H1 (cell line): ENCODE measurements around the gene BCL11A.

Experiments used
- CBX5 ChIP-seq: fragments of 300-800, 300-1000 bp; sonication (generic); IDR thresholded peaks from 2 replicates; pipeline ENCODE4 v1.7.1; 2016; ENCODE audit warnings: antibody characterized with exemption, low read length, low read depth
- TAF1 ChIP-seq: IDR thresholded peaks from 2 replicates; pipeline ENCODE4 v1.6.1; 2011; ENCODE audit warnings: mild to moderate bottlenecking, low read depth, low read length
- TF ChIP-seq, protein P1 (sequence below), 3 experiments: IDR thresholded peaks; 1 replicate in 2 of 3; 2 replicates in 1 of 3; pipeline versions ENCODE4 v1.5.1 to v1.6.1; 2011; ENCODE audit warnings: low read length in 3 of 3, mild to moderate bottlenecking in 3 of 3, inconsistent platforms in 2 of 3, low read depth in 1 of 3, moderate library complexity in 1 of 3; ENCODE audit not compliant: insufficient read depth in 1 of 3; ENCODE audit errors: control extremely low read depth in 1 of 3

DNA sequence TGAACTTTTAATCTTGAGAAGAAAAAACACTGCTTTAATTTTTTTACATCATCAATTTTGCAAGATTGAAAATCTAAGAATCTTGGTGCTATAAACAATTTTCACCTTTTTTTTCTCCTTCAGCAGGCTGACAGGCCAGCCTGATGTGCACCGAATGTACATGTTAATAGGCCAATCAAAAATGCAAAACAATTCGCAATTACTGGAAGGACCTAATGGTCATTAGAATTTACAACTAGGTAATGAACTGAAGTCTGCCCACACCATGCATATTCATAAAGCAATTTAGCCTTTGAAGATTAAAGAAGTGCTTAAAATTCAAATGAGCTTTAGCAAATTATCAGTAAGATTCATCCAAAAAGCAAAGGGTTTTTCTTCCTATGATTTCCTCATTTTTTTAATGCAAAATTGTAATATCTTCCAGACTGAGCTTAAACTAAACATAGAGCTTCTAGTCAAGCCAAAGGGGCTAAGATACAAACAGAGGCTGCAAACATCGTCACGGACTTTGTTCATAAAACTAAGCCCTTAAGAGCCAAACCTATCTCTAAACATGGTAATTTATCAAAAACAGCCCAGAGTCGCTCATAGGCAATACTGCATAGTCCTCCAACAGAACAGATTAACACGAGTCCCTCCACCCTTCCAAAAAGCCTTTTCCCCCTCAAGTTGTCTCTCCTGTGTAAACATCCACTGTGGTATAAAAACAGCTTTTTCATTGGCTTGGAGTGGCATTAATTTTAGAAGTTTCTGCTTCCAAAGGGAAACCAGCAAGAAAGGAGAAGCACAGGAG is 18.4 kb downstream of the BCL11A start:
- TF ChIP-seq, protein P1, sequence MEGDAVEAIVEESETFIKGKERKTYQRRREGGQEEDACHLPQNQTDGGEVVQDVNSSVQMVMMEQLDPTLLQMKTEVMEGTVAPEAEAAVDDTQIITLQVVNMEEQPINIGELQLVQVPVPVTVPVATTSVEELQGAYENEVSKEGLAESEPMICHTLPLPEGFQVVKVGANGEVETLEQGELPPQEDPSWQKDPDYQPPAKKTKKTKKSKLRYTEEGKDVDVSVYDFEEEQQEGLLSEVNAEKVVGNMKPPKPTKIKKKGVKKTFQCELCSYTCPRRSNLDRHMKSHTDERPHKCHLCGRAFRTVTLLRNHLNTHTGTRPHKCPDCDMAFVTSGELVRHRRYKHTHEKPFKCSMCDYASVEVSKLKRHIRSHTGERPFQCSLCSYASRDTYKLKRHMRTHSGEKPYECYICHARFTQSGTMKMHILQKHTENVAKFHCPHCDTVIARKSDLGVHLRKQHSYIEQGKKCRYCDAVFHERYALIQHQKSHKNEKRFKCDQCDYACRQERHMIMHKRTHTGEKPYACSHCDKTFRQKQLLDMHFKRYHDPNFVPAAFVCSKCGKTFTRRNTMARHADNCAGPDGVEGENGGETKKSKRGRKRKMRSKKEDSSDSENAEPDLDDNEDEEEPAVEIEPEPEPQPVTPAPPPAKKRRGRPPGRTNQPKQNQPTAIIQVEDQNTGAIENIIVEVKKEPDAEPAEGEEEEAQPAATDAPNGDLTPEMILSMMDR (IDR thresholded peaks at IDR 0.05; ENCODE audit: control extremely low read depth in 1 of 3, insufficient read depth in 1 of 3, low read depth in 1 of 3, low read length in 3 of 3), result no peak
- TF ChIP-seq TAF1 (no peak), CBX5 (no peak)
